Measurements from ENCODE around the gene BORA. TPM values are rescaled to one million over a fixed set of nuclear protein-coding genes. Genes with fewer than 3 reads are reported as not detected.
"Not testable (repeated sequence)": the region's sequence is repeated elsewhere in the genome, so short reads cannot be mapped to it uniquely, and the experiment has no call there.

The BORA gene
- 13.6 and 18.1 TPM in 2 replicates for total RNA-seq (2014; rRNA removed; shearing (Covaris generic))

DNA sequence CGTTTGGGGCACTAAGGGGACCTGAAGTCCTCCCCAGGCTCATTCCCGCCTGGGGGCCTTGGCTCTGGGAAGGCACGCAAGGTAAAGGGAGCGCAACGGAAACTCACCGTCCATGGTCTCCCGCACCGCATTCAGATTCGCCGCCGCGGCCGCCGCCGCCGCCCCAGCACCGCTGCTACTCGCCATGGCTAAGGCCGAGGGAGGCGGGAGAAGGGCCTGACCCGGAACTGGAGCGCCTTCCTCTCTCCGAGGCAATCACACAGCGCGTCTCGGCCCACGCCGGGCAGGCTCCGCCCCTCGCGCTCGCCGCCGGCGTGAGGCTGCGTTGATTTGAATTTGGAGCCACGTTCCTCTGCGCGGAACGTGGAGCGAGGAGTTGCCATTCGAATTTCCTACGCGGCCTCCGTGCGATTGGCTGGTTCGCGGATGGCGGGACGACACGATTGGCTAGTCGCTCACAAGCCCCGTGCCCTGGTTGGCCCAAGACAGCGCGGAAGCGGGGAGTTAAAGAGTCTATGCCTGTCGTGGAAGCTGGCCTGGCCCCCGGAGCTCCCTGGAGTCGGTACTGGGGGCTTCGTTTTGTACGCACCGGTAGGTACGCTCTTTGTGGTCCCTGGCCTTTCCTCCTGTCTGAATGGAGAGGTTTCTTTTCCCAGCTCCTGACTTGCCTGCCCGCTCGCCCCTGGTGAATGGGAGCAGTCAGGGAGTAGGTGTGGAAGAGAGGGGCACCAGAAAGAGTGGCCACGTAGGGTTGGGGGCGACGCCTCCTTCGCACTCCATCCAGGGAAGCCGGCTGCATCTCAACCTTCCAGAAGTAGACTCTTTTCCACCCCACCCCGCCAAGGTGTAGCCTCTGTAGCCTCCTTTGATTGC is at the start of gene BORA, which contains the start of gene MZT1:
Gene BORA (plus strand): TSS at position 507 of the 873 bp plus-strand sequence. CDS start 1,018 bp downstream, outside the sequence.
Gene MZT1 (minus strand): TSS at position 213 of the 873 bp plus-strand sequence. CDS start 27 bp downstream, at position 186.
- DNase-seq (ENCODE audit: low spot score), result peak; percentile 94

- DNase-seq (ENCODE audit: low spot score), result no peak
Measured at GRCh38 chr13:72678312-72678711, 49.4 kb upstream of the BORA start.

DNA sequence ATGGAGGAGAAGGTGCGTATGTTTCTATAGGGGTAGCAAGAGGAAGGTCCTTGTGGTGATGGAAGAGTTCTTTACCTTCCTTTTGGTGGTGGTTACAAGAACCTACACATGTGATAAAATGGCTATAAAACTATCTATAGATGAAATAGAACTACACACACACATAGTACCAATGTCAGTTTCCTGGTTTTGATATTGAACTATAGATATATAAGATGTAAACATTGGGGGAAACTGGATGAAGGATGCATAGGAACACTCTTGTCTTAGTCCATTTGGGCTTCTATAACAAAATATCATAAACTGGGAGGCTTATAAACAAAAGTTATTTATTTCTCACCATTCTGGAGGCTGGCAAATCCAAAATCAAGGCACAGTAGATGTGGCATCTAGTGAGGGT is 47.4 kb upstream of the BORA start:
- DNase-seq (ENCODE audit: low spot score), result no peak

GRCh38 chr13:72686766-72687165 is 41.0 kb upstream of the BORA start:
- DNase-seq (ENCODE audit: low spot score), result no peak

- no peak for DNase-seq (ENCODE audit: low spot score)
Measured at GRCh38 chr13:72689181-72689696, 38.5 kb upstream of the BORA start.

DNA sequence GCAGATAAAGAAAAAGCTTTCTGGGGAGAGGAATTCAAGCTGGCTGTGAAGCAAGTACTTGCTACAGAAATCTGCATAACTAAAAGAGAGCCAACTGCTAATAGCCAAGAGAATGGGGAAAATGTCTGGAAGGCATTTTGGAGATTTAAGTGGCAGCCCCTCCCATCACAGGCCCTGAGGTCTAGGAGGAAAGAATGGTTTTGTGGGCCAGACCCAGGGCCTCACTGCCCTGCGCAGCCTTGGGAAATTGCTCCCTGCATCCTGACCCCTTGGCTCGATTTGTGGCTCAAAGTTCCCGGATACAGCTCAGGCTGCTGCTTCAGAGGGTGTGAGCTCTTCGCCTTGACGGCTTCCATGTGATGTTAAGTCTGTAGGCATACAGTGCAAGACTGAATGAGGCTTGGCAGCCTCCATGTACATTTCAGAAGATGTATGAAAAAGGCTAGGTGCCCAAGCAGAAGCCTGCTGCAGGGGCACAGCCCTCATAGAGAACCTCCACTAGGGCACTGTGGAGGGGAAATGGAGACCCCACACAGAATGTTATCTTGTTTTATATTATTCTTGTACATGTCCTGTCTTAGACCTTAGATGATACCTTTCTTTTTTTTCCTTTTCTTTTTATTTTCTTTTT is 34.7 kb upstream of the BORA start:
- no peak for DNase-seq (ENCODE audit: low spot score)

GRCh38 chr13:72693832-72694231 is 33.9 kb upstream of the BORA start:
- no peak for DNase-seq (ENCODE audit: low spot score)

- DNase-seq (ENCODE audit: low spot score), result no peak
Measured at GRCh38 chr13:72694314-72694713, 33.4 kb upstream of the BORA start.

GRCh38 chr13:72696579-72696978 is 31.1 kb upstream of the BORA start:
- no peak for DNase-seq (ENCODE audit: low spot score)

DNA sequence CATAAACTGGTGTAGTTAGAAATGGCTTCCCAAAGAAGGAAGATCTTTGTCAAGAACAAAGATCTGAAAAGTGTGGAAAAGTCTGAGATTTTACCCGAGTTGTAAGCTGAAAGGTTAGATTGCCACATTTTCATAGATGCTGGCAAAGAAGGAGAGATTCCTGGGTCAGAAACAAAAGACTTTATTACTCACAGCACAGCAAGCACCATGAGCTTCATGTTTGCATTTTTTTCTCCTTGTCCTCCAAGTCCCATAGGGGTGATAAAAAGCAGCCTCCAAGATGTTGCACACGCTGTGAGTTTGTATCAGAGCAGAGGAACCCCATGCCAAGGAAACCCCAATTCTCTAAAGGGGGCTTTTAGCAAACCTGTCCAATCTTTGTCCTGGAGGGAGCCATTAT is 29.6 kb upstream of the BORA start:
- no peak for DNase-seq (ENCODE audit: low spot score)

GRCh38 chr13:72700509-72700908 is 27.2 kb upstream of the BORA start:
- DNase-seq (ENCODE audit: low spot score), result no peak

DNA sequence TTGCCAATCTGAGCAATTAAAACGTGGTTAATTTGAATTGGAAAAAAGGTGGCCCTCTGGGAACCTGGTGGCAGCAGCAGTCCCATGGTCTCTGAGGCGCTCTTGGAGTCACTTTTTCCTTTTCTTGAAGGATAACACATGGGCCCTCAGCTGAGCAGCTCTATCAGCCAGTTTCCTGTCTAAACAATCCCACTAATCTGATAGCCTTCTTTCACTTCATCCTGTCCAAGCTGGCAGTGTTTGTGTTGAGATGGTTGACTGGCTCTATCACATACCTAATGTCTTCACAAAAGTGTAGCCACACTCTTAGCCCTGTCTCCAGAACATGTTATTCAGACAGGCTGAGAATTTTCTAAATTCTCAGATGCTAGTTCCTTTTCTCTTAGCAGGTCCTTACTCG is 10.9 kb upstream of the BORA start:
- no peak for DNase-seq (ENCODE audit: low spot score)

DNA sequence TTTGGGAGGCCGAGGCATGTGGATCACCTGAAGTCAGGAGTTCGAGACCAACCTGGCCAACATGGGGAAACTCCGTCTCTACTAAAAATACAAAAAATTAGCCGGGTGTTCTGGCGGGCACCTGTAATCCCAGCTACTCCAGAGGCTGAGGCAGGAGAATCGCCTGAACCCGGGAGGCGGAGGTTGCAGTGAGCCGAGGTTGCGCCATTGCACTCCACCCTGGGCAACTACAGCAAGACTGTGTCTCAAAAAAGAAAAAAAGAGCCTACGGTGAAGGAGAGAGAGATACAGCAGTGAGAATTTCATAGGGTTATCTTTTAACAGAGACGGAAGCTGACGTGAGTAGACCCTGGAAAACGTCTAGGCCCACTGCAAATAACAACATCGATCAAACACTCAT is 1.5 kb upstream of the BORA start:
- not testable (repeated sequence) for DNase-seq (ENCODE audit: low spot score)

DNA sequence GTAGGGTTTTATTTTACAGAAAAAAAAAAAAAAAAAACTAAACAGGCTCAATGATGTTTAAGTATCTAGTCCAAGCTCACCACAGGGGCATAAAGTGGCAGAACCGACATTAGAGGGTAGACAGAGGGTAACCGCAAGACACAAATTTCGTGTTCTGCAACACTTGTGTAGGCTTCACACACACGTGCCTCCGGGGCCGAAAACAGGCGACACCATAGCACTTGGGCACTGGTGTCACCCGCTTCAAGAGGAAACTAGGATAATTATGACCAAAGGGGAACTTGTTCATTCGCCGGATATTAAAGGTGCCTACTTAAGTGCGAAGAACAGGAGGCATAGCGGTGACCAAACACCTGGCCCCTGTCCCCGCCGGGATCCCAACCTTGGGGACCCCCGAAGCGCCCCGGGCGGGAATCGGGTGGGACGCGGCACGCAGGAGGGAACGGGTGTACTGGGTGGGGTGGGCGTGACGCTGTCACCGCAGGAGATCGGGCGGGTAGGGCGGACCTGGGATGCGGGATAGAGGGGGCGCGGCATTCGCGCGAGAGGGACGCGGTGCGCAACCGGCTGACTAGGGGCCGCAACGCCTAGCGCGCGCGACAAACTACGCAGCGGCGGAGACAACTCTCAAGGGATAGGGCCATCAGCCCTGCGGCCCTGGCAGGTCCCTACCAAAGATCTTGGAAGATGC is 852 bp upstream of the BORA start:
- no peak for DNase-seq (ENCODE audit: low spot score)

DNA sequence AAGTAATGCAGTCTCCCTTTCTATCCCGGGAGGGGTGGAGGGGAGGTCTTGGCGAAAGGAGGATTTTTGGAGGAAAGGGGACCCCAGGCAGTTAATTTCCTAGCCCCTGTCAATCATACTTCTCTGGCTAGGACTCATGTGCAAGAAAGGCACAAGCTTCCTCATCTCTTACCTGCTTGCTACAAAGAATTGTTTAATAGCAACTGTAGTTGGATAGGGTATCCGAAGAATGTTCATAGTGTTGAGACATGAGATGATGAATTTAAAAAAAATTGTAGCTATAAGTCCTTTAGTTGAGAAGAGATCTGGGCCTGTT is 525 bp downstream of the BORA start:
- no peak for DNase-seq (ENCODE audit: low spot score)

- no peak for DNase-seq (ENCODE audit: low spot score)
Measured at GRCh38 chr13:72737033-72737432, 9.3 kb downstream of the BORA start.

GRCh38 chr13:72740015-72740414 is 12.3 kb downstream of the BORA start:
- no peak for DNase-seq (ENCODE audit: low spot score)

- DNase-seq (ENCODE audit: low spot score), result no peak
Measured at GRCh38 chr13:72745260-72745659, 17.5 kb downstream of the BORA start.

- no peak for DNase-seq (ENCODE audit: low spot score)
Measured at GRCh38 chr13:72751220-72751619, 23.5 kb downstream of the BORA start.

DNA sequence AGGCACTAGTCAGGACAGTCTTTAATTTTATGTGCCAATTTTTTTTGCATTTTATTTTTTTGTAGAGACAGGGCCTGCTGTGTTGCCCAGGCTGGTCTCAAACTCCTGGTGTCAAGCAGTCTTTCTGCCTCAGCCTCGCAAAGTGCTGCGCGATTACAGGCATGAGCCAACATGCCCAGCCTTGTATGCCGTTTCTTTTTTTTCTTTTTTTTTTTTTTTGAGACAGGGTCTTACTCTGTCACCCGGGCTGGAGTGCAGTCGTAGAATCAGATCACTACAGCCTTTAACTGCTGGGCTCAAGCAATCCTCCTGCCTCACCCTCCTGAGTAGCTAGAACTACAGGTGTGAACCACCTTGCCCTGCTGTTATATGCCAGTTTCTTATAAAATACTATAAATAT is 26.4 kb downstream of the BORA start:
- DNase-seq (ENCODE audit: low spot score), result no peak

DNA sequence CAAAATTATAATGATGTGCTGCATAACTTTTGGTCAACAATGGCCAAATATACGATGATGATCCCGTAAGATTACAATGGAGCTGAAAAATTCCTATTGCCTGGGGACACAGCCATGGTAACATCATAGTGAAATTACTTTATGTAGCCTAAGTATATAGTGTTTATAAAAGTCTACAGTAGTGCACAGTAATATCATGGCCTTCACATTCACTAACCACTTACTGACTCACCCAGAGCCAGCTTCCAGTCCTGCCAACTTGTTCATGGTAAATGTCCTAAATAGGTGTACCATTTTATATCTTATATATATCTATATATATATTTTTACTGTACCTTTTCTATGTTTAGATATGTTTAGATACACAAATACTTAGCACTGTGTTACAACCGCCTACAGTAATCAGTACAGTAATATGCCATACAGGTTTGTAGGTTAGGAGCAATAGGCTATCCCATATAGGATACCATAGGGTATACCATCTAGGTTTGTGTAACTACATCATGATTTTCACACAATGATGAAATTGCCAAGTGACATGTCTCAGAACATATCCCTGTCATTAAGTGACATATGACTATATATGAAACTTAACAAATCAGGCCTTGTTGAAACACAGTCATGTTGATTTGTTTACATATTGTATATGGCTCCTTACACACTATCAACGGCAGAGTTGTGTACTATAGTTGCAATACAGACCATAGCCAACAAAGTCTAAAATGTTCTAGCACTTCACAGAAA is 30.2 kb downstream of the BORA start:
- DNase-seq (ENCODE audit: low spot score), result peak; percentile 1

DNA sequence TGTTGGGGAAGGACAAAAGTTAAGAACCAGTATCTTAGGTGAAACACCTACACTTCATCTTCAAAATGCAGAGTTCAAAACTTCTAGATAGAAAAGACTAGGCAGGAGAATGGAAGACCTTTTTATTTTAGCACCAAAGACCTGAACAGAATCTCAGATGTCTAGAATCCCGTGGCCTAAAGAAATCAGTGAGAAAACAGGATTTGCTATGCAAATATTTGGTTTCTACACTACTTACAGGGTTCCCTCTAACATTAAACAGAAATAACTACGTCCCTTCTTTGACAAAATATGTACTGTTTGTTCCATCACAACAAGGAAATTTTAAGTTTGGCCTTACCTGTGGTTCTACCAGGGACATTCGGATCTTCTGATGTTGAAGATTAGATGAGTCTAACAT is 32.5 kb downstream of the BORA start:
- DNase-seq (ENCODE audit: low spot score), result no peak

Data from A172 (cell line).